Neutrophil (primary cell): Measurements from ENCODE around the gene ZNF639.

Experiments used
- H3K27ac ChIP-seq: fragments of 200-600 bp; sonication (generic); 2 replicates; pipeline ENCODE4 v1.5.1; 2016; ENCODE audit warnings: mild to moderate bottlenecking, moderate library complexity
- H3K27me3 ChIP-seq: fragments of 200-600 bp; sonication (generic); 2 replicates; pipeline ENCODE4 v1.6.0; 2016; ENCODE audit warnings: mild to moderate bottlenecking
- H3K36me3 ChIP-seq: fragments of 200-600 bp; sonication (generic); 2 replicates; pipeline ENCODE4 v1.5.1; 2017
- H3K4me1 ChIP-seq, 2 experiments: fragments of 200-600 bp in 1 of 2; sonication (generic) in 1 of 2; 1 replicate in 1 of 2; 2 replicates in 1 of 2; pipeline versions ENCODE4 v1.5.1 to v1.6.1; 2013 to 2016; ENCODE audit warnings: low read depth in 1 of 2, low read length in 1 of 2, mild to moderate bottlenecking in 1 of 2, moderate library complexity in 1 of 2; ENCODE audit not compliant: control insufficient read depth in 1 of 2, insufficient read depth in 1 of 2
- H3K4me3 ChIP-seq, 2 experiments: fragments of 200-600 bp in 1 of 2; sonication (generic) in 1 of 2; 1 replicate in 1 of 2; 2 replicates in 1 of 2; pipeline ENCODE4 v1.5.1; 2013 to 2016; ENCODE audit warnings: low read depth in 1 of 2, low read length in 1 of 2, mild to moderate bottlenecking in 1 of 2, moderate library complexity in 1 of 2
- H3K9me3 ChIP-seq: fragments of 200-600 bp; sonication (generic); 2 replicates; pipeline ENCODE4 v1.5.1; 2016
- TF ChIP-seq, protein P1 (sequence below): fragments of 200-600 bp; sonication (generic); IDR thresholded peaks from 2 replicates; pipeline ENCODE4 v1.5.1; 2016; ENCODE audit warnings: antibody characterized with exemption

The ZNF639 gene

GRCh38 chr3:179278932-179279693 is 43.7 kb upstream of the ZNF639 start:
- TF ChIP-seq, protein P1, sequence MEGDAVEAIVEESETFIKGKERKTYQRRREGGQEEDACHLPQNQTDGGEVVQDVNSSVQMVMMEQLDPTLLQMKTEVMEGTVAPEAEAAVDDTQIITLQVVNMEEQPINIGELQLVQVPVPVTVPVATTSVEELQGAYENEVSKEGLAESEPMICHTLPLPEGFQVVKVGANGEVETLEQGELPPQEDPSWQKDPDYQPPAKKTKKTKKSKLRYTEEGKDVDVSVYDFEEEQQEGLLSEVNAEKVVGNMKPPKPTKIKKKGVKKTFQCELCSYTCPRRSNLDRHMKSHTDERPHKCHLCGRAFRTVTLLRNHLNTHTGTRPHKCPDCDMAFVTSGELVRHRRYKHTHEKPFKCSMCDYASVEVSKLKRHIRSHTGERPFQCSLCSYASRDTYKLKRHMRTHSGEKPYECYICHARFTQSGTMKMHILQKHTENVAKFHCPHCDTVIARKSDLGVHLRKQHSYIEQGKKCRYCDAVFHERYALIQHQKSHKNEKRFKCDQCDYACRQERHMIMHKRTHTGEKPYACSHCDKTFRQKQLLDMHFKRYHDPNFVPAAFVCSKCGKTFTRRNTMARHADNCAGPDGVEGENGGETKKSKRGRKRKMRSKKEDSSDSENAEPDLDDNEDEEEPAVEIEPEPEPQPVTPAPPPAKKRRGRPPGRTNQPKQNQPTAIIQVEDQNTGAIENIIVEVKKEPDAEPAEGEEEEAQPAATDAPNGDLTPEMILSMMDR, result no peak
- Histone ChIP-seq H3K27me3 (no peaks in the 10 kb centered on the region), H3K9me3 (no peaks in the 10 kb centered on the region), H3K4me1 (no peaks in the 10 kb centered on the region), H3K36me3 (no peaks in the 10 kb centered on the region), H3K4me3 (no peak overlapping the region), H3K27ac (no peak overlapping the region)

DNA sequence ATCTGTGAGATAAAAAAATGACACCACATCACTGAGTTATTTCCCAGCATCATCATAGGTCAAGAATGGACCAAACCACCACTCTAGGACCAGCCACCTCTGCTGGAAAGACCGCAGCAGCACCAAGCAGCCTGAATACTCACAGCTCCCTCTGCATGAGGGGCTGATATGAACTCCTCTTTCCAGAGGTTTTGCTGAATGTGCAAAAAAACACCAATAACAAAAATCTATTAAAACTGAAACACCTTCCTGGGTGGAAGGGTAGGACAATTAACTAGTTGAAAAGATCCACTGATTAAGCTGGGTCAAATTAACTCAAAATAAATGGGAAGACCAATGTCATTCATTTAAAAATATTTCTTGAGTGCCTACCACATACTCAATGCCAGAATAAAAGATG is 43.0 kb upstream of the ZNF639 start:
- no peak overlapping the region for H3K27ac ChIP-seq
- TF ChIP-seq, protein P1, result no peak

DNA sequence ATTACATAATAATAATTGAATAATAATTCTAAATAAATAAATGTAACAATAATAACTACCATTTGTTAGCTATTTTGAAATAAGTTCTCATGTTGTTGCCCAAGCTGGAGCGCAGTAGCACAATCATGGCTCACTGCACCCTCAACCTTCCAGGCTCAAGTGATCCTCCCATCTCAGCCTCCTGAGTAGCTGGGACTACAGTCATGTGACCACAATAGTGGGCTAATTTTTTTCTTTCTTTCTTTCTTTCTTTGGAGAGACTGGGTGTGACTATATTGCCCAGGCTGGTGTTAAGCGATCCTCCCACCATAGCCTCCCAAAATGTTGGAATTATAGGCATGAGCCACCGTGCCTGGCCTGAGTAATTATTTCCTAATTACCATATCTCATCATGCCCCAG is 41.0 kb upstream of the ZNF639 start:
- Histone ChIP-seq H3K27ac (no peak overlapping the region), H3K36me3 (no peaks in the 10 kb centered on the region), H3K9me3 (no peaks in the 10 kb centered on the region), H3K27me3 (no peaks in the 10 kb centered on the region), H3K4me3 (no peak overlapping the region), H3K4me1 (no peaks in the 10 kb centered on the region)
- TF ChIP-seq, protein P1, result no peak

More for the DNA sequence above, 43.0 kb upstream of the ZNF639 start:
- Histone ChIP-seq H3K36me3 (no peaks in the 10 kb centered on the region), H3K9me3 (no peaks in the 10 kb centered on the region), H3K27me3 (no peaks in the 10 kb centered on the region), H3K4me3 (no peak overlapping the region), H3K4me1 (no peaks in the 10 kb centered on the region)

GRCh38 chr3:179286331-179286730 is 36.5 kb upstream of the ZNF639 start:
- Histone ChIP-seq H3K27me3 (no peaks in the 10 kb centered on the region), H3K27ac (no peak overlapping the region), H3K4me3 (no peak overlapping the region), H3K4me1 (no peaks in the 10 kb centered on the region), H3K36me3 (no peaks in the 10 kb centered on the region), H3K9me3 (no peaks in the 10 kb centered on the region)
- TF ChIP-seq, protein P1, result no peak

DNA sequence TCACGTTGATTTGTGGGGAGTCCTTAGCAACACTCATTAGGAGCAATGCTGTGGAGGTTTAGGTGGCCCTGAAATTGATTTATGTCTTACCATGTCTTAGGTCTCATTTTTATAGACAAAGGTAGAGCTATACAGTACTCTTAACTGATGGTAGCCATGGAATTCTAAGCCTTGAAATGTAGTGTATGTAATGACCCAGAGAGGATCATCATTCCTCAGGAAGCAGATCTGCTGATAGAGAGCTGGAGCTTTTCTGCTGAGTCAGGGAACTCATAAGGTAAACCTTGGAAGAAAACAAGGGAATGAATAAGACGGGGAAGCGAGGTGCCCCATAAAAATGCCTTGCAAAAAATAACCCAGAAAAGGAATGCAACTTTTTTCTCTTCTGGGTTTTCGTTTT is 34.0 kb upstream of the ZNF639 start:
- Histone ChIP-seq H3K27me3 (no peaks in the 10 kb centered on the region), H3K4me3 (no peak overlapping the region)
- TF ChIP-seq, protein P1, result no peak

More for the DNA sequence above, 34.0 kb upstream of the ZNF639 start:
- Histone ChIP-seq H3K4me1 (no peaks in the 10 kb centered on the region), H3K27ac (no peak overlapping the region), H3K36me3 (no peaks in the 10 kb centered on the region), H3K9me3 (no peaks in the 10 kb centered on the region)
